Measurements from ENCODE around the gene STEAP1B.

The STEAP1B gene

DNA sequence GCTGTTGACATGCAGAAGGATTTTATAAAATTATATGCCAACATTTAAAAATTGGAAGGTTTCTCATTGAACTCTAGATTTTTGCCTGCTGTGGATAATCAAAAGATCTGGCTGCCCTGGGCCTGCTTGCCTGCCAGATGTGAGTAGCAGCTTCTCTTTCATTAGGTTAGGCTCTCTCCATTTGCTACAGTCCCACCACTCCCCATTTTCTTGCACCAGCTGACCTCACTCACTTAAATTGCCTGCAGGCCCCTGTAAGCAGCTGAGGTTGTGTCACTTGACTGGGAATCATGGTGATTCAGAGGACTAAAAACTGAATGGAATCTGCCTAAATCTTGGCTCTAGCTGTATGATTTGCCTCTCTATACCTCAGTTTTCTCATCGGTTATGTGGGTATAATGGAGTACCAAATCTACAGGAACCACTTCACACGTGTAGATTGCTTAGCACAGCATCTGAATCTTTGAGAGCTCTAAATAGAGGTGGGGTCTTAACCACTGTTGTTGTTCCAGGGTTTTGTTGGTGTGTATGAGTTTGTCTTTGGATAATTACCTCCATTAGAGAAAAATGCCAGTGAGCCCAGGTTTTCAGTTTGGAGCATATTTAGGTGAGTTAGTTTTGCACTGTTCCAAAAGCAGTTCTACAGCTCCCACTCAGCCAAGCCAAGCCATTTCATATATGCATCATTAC lies 124.5 kb downstream of the STEAP1B start:
- H3K4me1 ChIP-seq (ENCODE audit: control insufficient read depth in 2 of 2, insufficient read depth in 2 of 2, low read length in 2 of 2) = peaks cover 0 to 5% of the 10 kb centered on the region in 2 donors
- H3K27ac ChIP-seq (ENCODE audit: low read depth in 2 of 2, low read length in 2 of 2) = no peak overlapping the region
- no peaks in the 10 kb centered on the region for H3K36me3 ChIP-seq (ENCODE audit: control insufficient read depth in 2 of 2, insufficient read depth in 2 of 2, low read length in 2 of 2)

GRCh38 chr7:22373911-22374310 lies 126.1 kb downstream of the STEAP1B start:
- no peaks in the 10 kb centered on the region for H3K27me3 ChIP-seq (ENCODE audit: control insufficient read depth in 2 of 2, insufficient read depth in 2 of 2, low read length in 2 of 2)
- peaks cover 0 to 5% of the 10 kb centered on the region in 2 donors for H3K4me1 ChIP-seq (ENCODE audit: control insufficient read depth in 2 of 2, insufficient read depth in 2 of 2, low read length in 2 of 2)
- no peaks in the 10 kb centered on the region for H3K36me3 ChIP-seq (ENCODE audit: control insufficient read depth in 2 of 2, insufficient read depth in 2 of 2, low read length in 2 of 2)
- no peak overlapping the region for H3K4me3 ChIP-seq (ENCODE audit: low read length in 2 of 2)
- no peak overlapping the region for H3K9ac ChIP-seq (ENCODE audit: low read depth in 1 of 2, low read length in 2 of 2)
- no peak overlapping the region for H3K27ac ChIP-seq (ENCODE audit: low read depth in 2 of 2, low read length in 2 of 2)
- no peaks in the 10 kb centered on the region for H3K9me3 ChIP-seq (ENCODE audit: control insufficient read depth in 2 of 2, low read length in 2 of 2)

More for the DNA sequence above, 124.5 kb downstream of the STEAP1B start:
- H3K9ac ChIP-seq (ENCODE audit: low read depth in 1 of 2, low read length in 2 of 2) = no peak overlapping the region
- H3K27me3 ChIP-seq (ENCODE audit: control insufficient read depth in 2 of 2, insufficient read depth in 2 of 2, low read length in 2 of 2) = no peaks in the 10 kb centered on the region
- no peaks in the 10 kb centered on the region for H3K9me3 ChIP-seq (ENCODE audit: control insufficient read depth in 2 of 2, low read length in 2 of 2)
- no peak overlapping the region for H3K4me3 ChIP-seq (ENCODE audit: low read length in 2 of 2)

DNA sequence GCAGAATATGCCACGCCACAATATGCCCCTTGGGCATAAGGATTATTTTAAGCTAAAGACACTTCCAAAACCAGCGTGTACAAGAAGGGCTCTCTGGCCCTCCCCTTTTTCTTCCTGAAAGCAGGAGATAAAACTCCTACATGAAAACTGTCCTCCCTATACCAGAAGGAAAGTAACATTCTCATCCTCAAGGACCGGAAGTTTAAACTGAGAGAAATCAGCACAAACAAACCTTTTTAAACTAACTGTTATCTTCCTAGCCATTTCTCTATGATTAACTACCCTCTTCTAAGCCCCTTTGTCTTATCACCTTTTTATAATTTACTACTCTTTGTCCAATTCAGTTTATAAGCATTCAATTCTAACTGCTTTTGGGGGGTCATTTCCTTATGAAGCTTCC lies 126.6 kb downstream of the STEAP1B start:
- no peaks in the 10 kb centered on the region for H3K27me3 ChIP-seq (ENCODE audit: control insufficient read depth in 2 of 2, insufficient read depth in 2 of 2, low read length in 2 of 2)
- H3K9ac ChIP-seq (ENCODE audit: low read depth in 1 of 2, low read length in 2 of 2) = no peak overlapping the region
- no peak overlapping the region for H3K4me3 ChIP-seq (ENCODE audit: low read length in 2 of 2)
- no peak overlapping the region for H3K27ac ChIP-seq (ENCODE audit: low read depth in 2 of 2, low read length in 2 of 2)
- peaks cover 0 to 5% of the 10 kb centered on the region in 2 donors for H3K4me1 ChIP-seq (ENCODE audit: control insufficient read depth in 2 of 2, insufficient read depth in 2 of 2, low read length in 2 of 2)
- H3K9me3 ChIP-seq (ENCODE audit: control insufficient read depth in 2 of 2, low read length in 2 of 2) = no peaks in the 10 kb centered on the region
- no peaks in the 10 kb centered on the region for H3K36me3 ChIP-seq (ENCODE audit: control insufficient read depth in 2 of 2, insufficient read depth in 2 of 2, low read length in 2 of 2)

DNA sequence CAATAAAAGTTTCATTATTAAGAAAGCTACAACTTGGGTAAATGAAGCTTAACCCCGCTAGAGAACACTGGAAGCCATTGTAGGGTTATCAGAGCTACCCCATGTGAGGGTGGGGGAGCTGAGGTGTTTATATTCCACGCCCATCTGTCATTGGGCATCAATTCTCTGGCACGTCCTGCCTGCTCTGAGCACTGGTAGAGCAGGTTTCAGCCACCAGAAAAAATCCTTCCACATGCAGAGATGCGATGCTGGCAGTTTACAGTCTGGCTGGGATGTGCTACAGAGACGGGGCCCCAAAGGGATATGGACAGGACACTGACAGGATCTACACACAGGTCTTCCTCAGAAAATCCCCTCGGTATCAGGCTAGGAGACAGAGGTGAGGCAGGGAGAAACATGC lies 127.1 kb downstream of the STEAP1B start:
- no peak overlapping the region for H3K9ac ChIP-seq (ENCODE audit: low read depth in 1 of 2, low read length in 2 of 2)

DNA sequence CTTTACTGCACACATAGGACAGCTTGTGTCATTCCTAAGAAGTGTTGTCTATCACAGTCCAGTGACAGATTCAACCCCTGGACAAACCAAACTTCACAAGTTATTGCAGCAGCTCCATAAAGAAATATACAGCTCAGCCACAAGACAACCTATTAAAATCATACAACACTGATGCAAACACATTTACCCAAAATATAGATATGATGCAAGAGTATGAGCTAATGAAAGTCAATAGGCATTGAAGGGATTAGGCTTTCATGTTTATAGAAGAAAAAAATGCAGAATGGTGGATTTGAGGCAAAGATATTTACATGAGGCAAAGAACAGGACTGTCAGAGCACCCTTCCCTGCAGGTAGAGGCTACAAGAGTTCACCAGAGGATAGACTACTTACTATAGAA lies 128.1 kb downstream of the STEAP1B start:
- no peaks in the 10 kb centered on the region for H3K9me3 ChIP-seq (ENCODE audit: control insufficient read depth in 2 of 2, low read length in 2 of 2)
- no peaks in the 10 kb centered on the region for H3K27me3 ChIP-seq (ENCODE audit: control insufficient read depth in 2 of 2, insufficient read depth in 2 of 2, low read length in 2 of 2)
- no peaks in the 10 kb centered on the region for H3K36me3 ChIP-seq (ENCODE audit: control insufficient read depth in 2 of 2, insufficient read depth in 2 of 2, low read length in 2 of 2)

More for the DNA sequence above, 127.1 kb downstream of the STEAP1B start:
- Histone ChIP-seq H3K27me3 (ENCODE audit: control insufficient read depth in 2 of 2, insufficient read depth in 2 of 2, low read length in 2 of 2) (no peaks in the 10 kb centered on the region), H3K4me1 (ENCODE audit: control insufficient read depth in 2 of 2, insufficient read depth in 2 of 2, low read length in 2 of 2) (peaks cover 0 to 5% of the 10 kb centered on the region in 2 donors), H3K9me3 (ENCODE audit: control insufficient read depth in 2 of 2, low read length in 2 of 2) (no peaks in the 10 kb centered on the region), H3K4me3 (ENCODE audit: low read length in 2 of 2) (no peak overlapping the region), H3K27ac (ENCODE audit: low read depth in 2 of 2, low read length in 2 of 2) (no peak overlapping the region), H3K36me3 (ENCODE audit: control insufficient read depth in 2 of 2, insufficient read depth in 2 of 2, low read length in 2 of 2) (no peaks in the 10 kb centered on the region)

More for the DNA sequence above, 128.1 kb downstream of the STEAP1B start:
- no peak overlapping the region for H3K4me3 ChIP-seq (ENCODE audit: low read length in 2 of 2)
- H3K27ac ChIP-seq (ENCODE audit: low read depth in 2 of 2, low read length in 2 of 2) = no peak overlapping the region
- H3K4me1 ChIP-seq (ENCODE audit: control insufficient read depth in 2 of 2, insufficient read depth in 2 of 2, low read length in 2 of 2) = peaks cover 0 to 5% of the 10 kb centered on the region in 2 donors
- no peak overlapping the region for H3K9ac ChIP-seq (ENCODE audit: low read depth in 1 of 2, low read length in 2 of 2)

Data from mucosa of rectum (tissue), 2 donors.